A673 (cell line): Measurements from ENCODE around the gene PCED1B.

Source experiments
- CTCF ChIP-seq: fragments of 300-800, 200-600 bp; sonication (generic); conservative IDR thresholded peaks from 2 replicates; pipeline ENCODE4 v1.5.1; 2017; ENCODE audit warnings: low read depth, mild to moderate bottlenecking, antibody characterized with exemption, low read length, moderate library complexity, mixed read lengths
- EZH2 ChIP-seq: fragments of 200-600 bp; sonication (generic); IDR thresholded peaks from 2 replicates; pipeline ENCODE4 v1.6.1; 2017; ENCODE audit warnings: borderline replicate concordance, low read depth, mild to moderate bottlenecking, mixed read lengths, antibody characterized with exemption, low read length; ENCODE audit not compliant: poor library complexity, severe bottlenecking

- TF ChIP-seq CTCF (no peak), EZH2 (no peak)
Observed at GRCh38 chr12:47041327-47041726, 38.1 kb upstream of the PCED1B start.
